Neuronal stem cell (in vitro differentiated cells): ENCODE measurements around the gene ALPL.

Source experiments
- DNase-seq: peaks from one replicate; pipeline ENCODE4 v3.0.0-alpha.2; 2013; ENCODE audit warnings: low spot score
- H2AFZ ChIP-seq: one replicate; pipeline ENCODE4 v1.6.1; 2013; ENCODE audit warnings: mild to moderate bottlenecking, low read length, inconsistent platforms
- H2AK5ac ChIP-seq: 2 replicates; pipeline ENCODE4 v1.6.1; 2013; ENCODE audit warnings: low read depth, mild to moderate bottlenecking, inconsistent platforms, low read length, moderate library complexity, mixed read lengths
- H2BK120ac ChIP-seq: 2 replicates; pipeline ENCODE4 v1.6.1; 2013; ENCODE audit warnings: low read depth, mild to moderate bottlenecking, inconsistent platforms, low read length, moderate library complexity, mixed read lengths
- H2BK12ac ChIP-seq: one replicate; pipeline ENCODE4 v1.6.1; 2013; ENCODE audit warnings: low read length, inconsistent platforms
- H2BK15ac ChIP-seq: 2 replicates; pipeline ENCODE4 v1.6.1; 2013; ENCODE audit warnings: mild to moderate bottlenecking, low read length, inconsistent platforms, mixed read lengths
- H2BK5ac ChIP-seq: one replicate; pipeline ENCODE4 v1.6.1; 2013; ENCODE audit warnings: inconsistent platforms, mild to moderate bottlenecking, low read length, moderate library complexity
- H3K14ac ChIP-seq: one replicate; pipeline ENCODE4 v1.6.1; 2013; ENCODE audit warnings: low read length, inconsistent platforms
- H3K18ac ChIP-seq: 2 replicates; pipeline ENCODE4 v1.6.1; 2013; ENCODE audit warnings: low read length, inconsistent platforms
- H3K23ac ChIP-seq: 2 replicates; pipeline ENCODE4 v1.6.1; 2013; ENCODE audit warnings: low read depth, mild to moderate bottlenecking, mixed read lengths, low read length, inconsistent platforms; ENCODE audit not compliant: poor library complexity
- H3K27ac ChIP-seq: replicated peaks from 3 replicates; pipeline ENCODE4 v1.5.1; 2013; ENCODE audit warnings: low read length, inconsistent platforms
- H3K27me3 ChIP-seq, 3 experiments: 2 replicates each; pipeline ENCODE4 v1.6.1; 2013; ENCODE audit warnings: low read length in 3 of 3, mild to moderate bottlenecking in 2 of 3, inconsistent platforms in 1 of 3, low read depth in 1 of 3, mixed read lengths in 1 of 3, moderate library complexity in 1 of 3; ENCODE audit not compliant: control insufficient read depth in 3 of 3, insufficient read depth in 3 of 3
- H3K36me3 ChIP-seq, 2 donors: replicated peaks in 1 of 2; 2 replicates each; pipeline ENCODE4 v1.6.1; 2013; ENCODE audit warnings: low read length in 2 of 2; ENCODE audit not compliant: control insufficient read depth in 2 of 2, insufficient read depth in 2 of 2
- H3K4ac ChIP-seq: 2 replicates; pipeline ENCODE4 v1.6.1; 2013; ENCODE audit warnings: inconsistent platforms, mild to moderate bottlenecking, low read length, moderate library complexity
- H3K4me1 ChIP-seq, 2 donors: 1 replicate in 1 of 2; 2 replicates in 1 of 2; pipeline ENCODE4 v1.6.1; 2013; ENCODE audit warnings: low read length in 2 of 2, low read depth in 1 of 2; ENCODE audit not compliant: control insufficient read depth in 2 of 2, insufficient read depth in 1 of 2
- H3K4me2 ChIP-seq: one replicate; pipeline ENCODE4 v1.6.1; 2013; ENCODE audit warnings: mild to moderate bottlenecking, low read length, inconsistent platforms; ENCODE audit not compliant: insufficient read depth, poor library complexity, severe bottlenecking
- H3K4me3 ChIP-seq, 2 donors: 2 replicates each; pipeline ENCODE4 v1.5.1; 2013; ENCODE audit warnings: low read length in 2 of 2, mild to moderate bottlenecking in 2 of 2, inconsistent platforms in 1 of 2, moderate library complexity in 1 of 2
- H3K79me1 ChIP-seq: one replicate; pipeline ENCODE4 v1.6.1; 2013; ENCODE audit warnings: low read depth, mild to moderate bottlenecking, inconsistent platforms, low read length, moderate library complexity
- H3K9ac ChIP-seq: one replicate; pipeline ENCODE4 v1.6.1; 2013; ENCODE audit warnings: mild to moderate bottlenecking, low read depth, low read length, inconsistent platforms; ENCODE audit not compliant: poor library complexity
- H3K9me3 ChIP-seq, 2 donors: replicated peaks in 1 of 2; 2 replicates each; pipeline versions ENCODE3 to v1.6.1; 2013; ENCODE audit warnings: low read length in 2 of 2, mild to moderate bottlenecking in 2 of 2, inconsistent platforms in 1 of 2, low read depth in 1 of 2, mixed read lengths in 1 of 2, moderate library complexity in 1 of 2; ENCODE audit not compliant: control insufficient read depth in 2 of 2, insufficient read depth in 1 of 2
- H4K8ac ChIP-seq: one replicate; pipeline ENCODE4 v1.6.1; 2013; ENCODE audit warnings: low read depth, mild to moderate bottlenecking, inconsistent platforms, low read length, moderate library complexity
- H4K91ac ChIP-seq: one replicate; pipeline ENCODE4 v1.6.1; 2013; ENCODE audit warnings: low read length, low read depth, mild to moderate bottlenecking, inconsistent platforms; ENCODE audit not compliant: poor library complexity
- WGBS, 2 donors: extraction: QIAGEN DNeasy Blood & Tissue Kit; methylation state at CpG; one replicate each; pipeline ENCODE4 v1.1.7; 2013; ENCODE audit warnings: missing lambda C conversion rate in 2 of 2, mixed read lengths in 1 of 2; ENCODE audit not compliant: insufficient read length in 2 of 2, insufficient replicate concordance in 1 of 2; ENCODE audit errors: extremely low coverage in 2 of 2; 5-methylcytosine and 5-hydroxymethylcytosine counted together

ALPL gene

GRCh38 chr1:21530368-21531016 lies 21.3 kb downstream of the ALPL start:
- H3K23ac ChIP-seq, result no peak overlapping the region
- no peak overlapping the region for H2BK5ac ChIP-seq
- H3K18ac ChIP-seq, result no peak overlapping the region
- H3K27me3 ChIP-seq, result no peaks in the 10 kb centered on the region
- H3K36me3 ChIP-seq, result peaks cover 0 to 2% of the 10 kb centered on the region in 2 donors
- DNase-seq, result no peak
- no peak overlapping the region for H3K27ac ChIP-seq
- no peak overlapping the region for H2BK12ac ChIP-seq
- no peak overlapping the region for H3K4me3 ChIP-seq
- H2BK15ac ChIP-seq, result no peak overlapping the region
- no CpG with 5 or more reads among the region's 7 CpGs for WGBS, 2 donors
- no peak overlapping the region for H4K91ac ChIP-seq
- H2AFZ ChIP-seq, result no peak overlapping the region
- H2BK120ac ChIP-seq, result no peak overlapping the region
- H3K4ac ChIP-seq, result no peak overlapping the region
- no peak overlapping the region for H4K8ac ChIP-seq
- H3K9ac ChIP-seq, result no peak overlapping the region
- H3K4me1 ChIP-seq, result peaks cover 0 to 12% of the 10 kb centered on the region in 2 donors
- no peak overlapping the region for H3K4me2 ChIP-seq
- H3K9me3 ChIP-seq, result no peaks in the 10 kb centered on the region
- no peak overlapping the region for H3K14ac ChIP-seq
- H3K79me1 ChIP-seq, result peaks cover 9% of the 10 kb centered on the region
- H2AK5ac ChIP-seq, result no peak overlapping the region

- H3K23ac ChIP-seq, result no peak overlapping the region
- peak overlapping the region; percentile 65 for H3K18ac ChIP-seq
- no peak overlapping the region for H2BK15ac ChIP-seq
- no peak overlapping the region for H4K91ac ChIP-seq
- peaks cover 0 to 12% of the 10 kb centered on the region in 2 donors for H3K4me1 ChIP-seq
- no peaks in the 10 kb centered on the region for H3K27me3 ChIP-seq
- peaks cover 0 to 2% of the 10 kb centered on the region in 2 donors for H3K36me3 ChIP-seq
- peak overlapping the region; percentile 51 for H3K14ac ChIP-seq
- no peak overlapping the region for H3K9ac ChIP-seq
- H3K79me1 ChIP-seq, result peaks cover 9% of the 10 kb centered on the region
- no peak overlapping the region for H2BK12ac ChIP-seq
- no peak for DNase-seq
- no peak overlapping the region for H3K4me3 ChIP-seq
- no peak overlapping the region for H2BK120ac ChIP-seq
- no peak overlapping the region for H2BK5ac ChIP-seq
- no peak overlapping the region for H2AK5ac ChIP-seq
- no CpG with 5 or more reads among the region's 5 CpGs for WGBS, 2 donors
- no peak overlapping the region for H3K27ac ChIP-seq
- H3K9me3 ChIP-seq, result no peaks in the 10 kb centered on the region
- no peak overlapping the region for H2AFZ ChIP-seq
- H3K4me2 ChIP-seq, result no peak overlapping the region
- no peak overlapping the region for H3K4ac ChIP-seq
- H4K8ac ChIP-seq, result no peak overlapping the region
These were observed 22.0 kb downstream of the ALPL start for GRCh38 chr1:21531241-21531640.

DNA sequence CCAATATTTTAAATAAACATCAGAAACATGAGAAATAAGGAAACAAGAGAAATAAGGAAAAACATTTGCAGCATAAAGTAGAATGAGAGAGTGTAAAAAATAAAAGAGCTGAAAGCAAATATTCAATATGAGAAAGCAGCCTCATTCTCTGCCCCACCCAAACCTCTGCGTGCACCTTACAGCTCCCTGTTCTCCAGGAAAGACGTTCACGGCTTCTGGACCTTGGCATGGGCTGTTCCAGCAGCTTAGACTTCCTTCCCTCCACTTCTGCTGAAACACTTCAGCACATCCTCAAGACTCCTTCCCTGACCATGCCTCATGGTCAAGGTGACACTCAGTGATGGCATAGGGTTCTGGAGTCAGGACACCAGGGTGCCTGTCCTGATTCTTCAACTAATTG lies 23.3 kb downstream of the ALPL start:
- peaks cover 0 to 3% of the 10 kb centered on the region in 2 donors for H3K36me3 ChIP-seq
- no peak overlapping the region for H2AK5ac ChIP-seq
- no peak overlapping the region for H2BK5ac ChIP-seq
- H2BK12ac ChIP-seq, result no peak overlapping the region
- no peak overlapping the region for H2BK15ac ChIP-seq
- H3K27me3 ChIP-seq, result no peaks in the 10 kb centered on the region
- no peak overlapping the region for H3K4me3 ChIP-seq
- H3K4me2 ChIP-seq, result no peak overlapping the region
- no peak overlapping the region for H3K14ac ChIP-seq
- no peak overlapping the region for H2BK120ac ChIP-seq
- no peak overlapping the region for H3K27ac ChIP-seq
- H3K9me3 ChIP-seq, result no peaks in the 10 kb centered on the region
- peaks cover 12% of the 10 kb centered on the region for H3K79me1 ChIP-seq
- H3K23ac ChIP-seq, result no peak overlapping the region
- DNase-seq, result no peak
- no CpG with 5 or more reads among the region's 3 CpGs for WGBS, 2 donors
- no peak overlapping the region for H3K4ac ChIP-seq
- H3K9ac ChIP-seq, result no peak overlapping the region
- H2AFZ ChIP-seq, result no peak overlapping the region
- no peak overlapping the region for H3K18ac ChIP-seq
- no peak overlapping the region for H4K91ac ChIP-seq
- no peak overlapping the region for H4K8ac ChIP-seq
- H3K4me1 ChIP-seq, result peaks cover 3 to 13% of the 10 kb centered on the region in 2 donors

- H3K4me2 ChIP-seq, result no peak overlapping the region
- no peak overlapping the region for H2AK5ac ChIP-seq
- H3K9ac ChIP-seq, result no peak overlapping the region
- no peak overlapping the region for H4K91ac ChIP-seq
- no peak overlapping the region for H2BK15ac ChIP-seq
- H2BK12ac ChIP-seq, result no peak overlapping the region
- H3K9me3 ChIP-seq, result no peaks in the 10 kb centered on the region
- WGBS, 2 donors, result no CpG with 5 or more reads among the region's 4 CpGs
- H2BK120ac ChIP-seq, result no peak overlapping the region
- peaks cover 0 to 5% of the 10 kb centered on the region in 2 donors for H3K36me3 ChIP-seq
- H3K23ac ChIP-seq, result no peak overlapping the region
- no peak overlapping the region for H3K18ac ChIP-seq
- H3K27ac ChIP-seq, result no peak overlapping the region
- no peak overlapping the region for H3K14ac ChIP-seq
- peaks cover 11% of the 10 kb centered on the region for H3K79me1 ChIP-seq
- H4K8ac ChIP-seq, result no peak overlapping the region
- H2AFZ ChIP-seq, result no peak overlapping the region
- H3K4me3 ChIP-seq, result no peak overlapping the region
- H3K4ac ChIP-seq, result no peak overlapping the region
- H2BK5ac ChIP-seq, result no peak overlapping the region
- DNase-seq, result no peak
- H3K4me1 ChIP-seq, result peaks cover 8 to 14% of the 10 kb centered on the region in 2 donors
- no peaks in the 10 kb centered on the region for H3K27me3 ChIP-seq
These were observed 23.8 kb downstream of the ALPL start for GRCh38 chr1:21532992-21533534.
